MM.1S (cell line): ENCODE measurements around the gene ZFAND6.
A peak's percentile ranks its signal among the peaks of the same experiment; 100 is the strongest.

Experiments
- DNase-seq: peaks from one replicate; pipeline ENCODE4 v3.0.0-alpha.2; 2015
- H2AFZ ChIP-seq: fragments of 300-600 bp; sonication (generic); 2 replicates; pipeline ENCODE4 v1.6.0; 2016; ENCODE audit warnings: antibody characterized with exemption, low read length
- H3F3A ChIP-seq: fragments of 300-600 bp; sonication (generic); 2 replicates; pipeline ENCODE4 v1.6.1; 2016; ENCODE audit warnings: mild to moderate bottlenecking, antibody characterized with exemption, low read length, moderate library complexity, mixed read lengths; ENCODE audit not compliant: insufficient read depth
- H3K27ac ChIP-seq: fragments of 300-600 bp; sonication (generic); 2 replicates; pipeline ENCODE4 v1.5.1; 2016; ENCODE audit warnings: mild to moderate bottlenecking, low read length
- H3K27me3 ChIP-seq: fragments of 300-600 bp; sonication (generic); replicated peaks from 2 replicates; pipeline ENCODE4 v1.6.0; 2016; ENCODE audit warnings: low read length; ENCODE audit not compliant: insufficient read depth
- H3K36me3 ChIP-seq: fragments of 300-600 bp; sonication (generic); replicated peaks from 2 replicates; pipeline ENCODE4 v1.6.1; 2016; ENCODE audit warnings: mild to moderate bottlenecking, low read length, mixed read lengths; ENCODE audit not compliant: insufficient read depth
- H3K4me1 ChIP-seq: fragments of 300-600 bp; sonication (generic); 2 replicates; pipeline ENCODE4 v1.6.1; 2016; ENCODE audit warnings: low read length, mixed read lengths
- H3K4me2 ChIP-seq: fragments of 300-600 bp; sonication (generic); 2 replicates; pipeline ENCODE4 v1.6.0; 2016; ENCODE audit warnings: low read depth, low read length
- H3K4me3 ChIP-seq: fragments of 300-600 bp; sonication (generic); 2 replicates; pipeline ENCODE4 v1.5.1; 2016; ENCODE audit warnings: low read length, mixed read lengths
- H3K79me2 ChIP-seq: fragments of 300-600 bp; sonication (generic); 2 replicates; pipeline ENCODE4 v1.6.1; 2016; ENCODE audit warnings: mixed run types, low read length, mixed read lengths
- H3K9ac ChIP-seq: fragments of 300-600 bp; sonication (generic); 2 replicates; pipeline ENCODE4 v1.6.1; 2016; ENCODE audit warnings: low read length, mixed read lengths
- H3K9me2 ChIP-seq: fragments of 300-600 bp; sonication (generic); replicated peaks from 2 replicates; pipeline ENCODE4 v1.6.1; 2016; ENCODE audit warnings: mild to moderate bottlenecking, low read length, mixed read lengths; ENCODE audit not compliant: insufficient read depth
- H3K9me3 ChIP-seq: fragments of 300-600 bp; sonication (generic); replicated peaks from 2 replicates; pipeline ENCODE4 v1.6.1; 2016; ENCODE audit warnings: mild to moderate bottlenecking, low read length, mixed read lengths; ENCODE audit not compliant: insufficient read depth
- H4K20me1 ChIP-seq: fragments of 300-600 bp; sonication (generic); 2 replicates; pipeline ENCODE4 v1.6.1; 2016; ENCODE audit warnings: mild to moderate bottlenecking, low read length, moderate library complexity, mixed read lengths; ENCODE audit not compliant: insufficient read depth
- EZH2 ChIP-seq: fragments of 300-600 bp; sonication (generic); optimal IDR thresholded peaks from 2 replicates; pipeline ENCODE3; 2017; ENCODE audit warnings: low read depth, mild to moderate bottlenecking, antibody characterized with exemption, low read length, mixed read lengths
- EZH2phosphoT487 ChIP-seq: fragments of 300-600 bp; sonication (generic); IDR thresholded peaks from 2 replicates; pipeline ENCODE4 v1.6.1; 2018; ENCODE audit warnings: antibody characterized with exemption, low read length
- TF ChIP-seq, protein P1 (sequence below): fragments of 300-600 bp; sonication (generic); IDR thresholded peaks from 2 replicates; pipeline ENCODE4 v1.5.1; 2016; ENCODE audit warnings: antibody characterized with exemption, low read length, mixed read lengths

ZFAND6 gene

DNA sequence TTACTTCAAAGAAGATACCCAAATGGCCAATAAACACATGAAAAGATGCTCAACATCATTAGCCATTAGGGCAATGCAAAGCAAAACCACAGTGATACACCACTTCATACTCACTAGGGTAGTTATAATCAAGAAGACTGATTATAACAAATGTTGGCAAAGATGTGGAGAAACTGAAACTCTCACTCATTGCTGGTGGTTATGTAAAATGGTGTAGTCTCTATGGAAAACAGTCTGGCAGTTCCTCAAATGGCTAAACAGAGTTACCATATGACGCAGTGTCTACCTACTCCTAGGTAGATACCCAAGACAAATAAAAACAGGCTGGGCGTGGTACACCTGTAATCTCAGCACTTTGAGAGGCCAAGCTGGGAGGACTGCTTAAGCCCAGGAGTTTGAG is 3.5 kb upstream of the ZFAND6 start:
- no peak for DNase-seq
- H3K4me3 ChIP-seq: no peak overlapping the region
- no peaks in the 10 kb centered on the region for H3K27me3 ChIP-seq
- no peaks in the 10 kb centered on the region for H3K9me2 ChIP-seq
- H3K4me1 ChIP-seq: peaks cover 34% of the 10 kb centered on the region
- no peaks in the 10 kb centered on the region for H3K36me3 ChIP-seq
- H3K27ac ChIP-seq: no peak overlapping the region
- no peak overlapping the region for H2AFZ ChIP-seq
- H3K9me3 ChIP-seq: no peaks in the 10 kb centered on the region
- no peaks in the 10 kb centered on the region for H4K20me1 ChIP-seq
- H3K9ac ChIP-seq: no peak overlapping the region
- H3K79me2 ChIP-seq: peaks cover 10% of the 10 kb centered on the region
- H3F3A ChIP-seq: peaks cover 35% of the 10 kb centered on the region
- no peak overlapping the region for H3K4me2 ChIP-seq
- TF ChIP-seq EZH2phosphoT487: no peak
- TF ChIP-seq, protein P1, sequence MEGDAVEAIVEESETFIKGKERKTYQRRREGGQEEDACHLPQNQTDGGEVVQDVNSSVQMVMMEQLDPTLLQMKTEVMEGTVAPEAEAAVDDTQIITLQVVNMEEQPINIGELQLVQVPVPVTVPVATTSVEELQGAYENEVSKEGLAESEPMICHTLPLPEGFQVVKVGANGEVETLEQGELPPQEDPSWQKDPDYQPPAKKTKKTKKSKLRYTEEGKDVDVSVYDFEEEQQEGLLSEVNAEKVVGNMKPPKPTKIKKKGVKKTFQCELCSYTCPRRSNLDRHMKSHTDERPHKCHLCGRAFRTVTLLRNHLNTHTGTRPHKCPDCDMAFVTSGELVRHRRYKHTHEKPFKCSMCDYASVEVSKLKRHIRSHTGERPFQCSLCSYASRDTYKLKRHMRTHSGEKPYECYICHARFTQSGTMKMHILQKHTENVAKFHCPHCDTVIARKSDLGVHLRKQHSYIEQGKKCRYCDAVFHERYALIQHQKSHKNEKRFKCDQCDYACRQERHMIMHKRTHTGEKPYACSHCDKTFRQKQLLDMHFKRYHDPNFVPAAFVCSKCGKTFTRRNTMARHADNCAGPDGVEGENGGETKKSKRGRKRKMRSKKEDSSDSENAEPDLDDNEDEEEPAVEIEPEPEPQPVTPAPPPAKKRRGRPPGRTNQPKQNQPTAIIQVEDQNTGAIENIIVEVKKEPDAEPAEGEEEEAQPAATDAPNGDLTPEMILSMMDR: no peak
- no peak for TF ChIP-seq EZH2

DNA sequence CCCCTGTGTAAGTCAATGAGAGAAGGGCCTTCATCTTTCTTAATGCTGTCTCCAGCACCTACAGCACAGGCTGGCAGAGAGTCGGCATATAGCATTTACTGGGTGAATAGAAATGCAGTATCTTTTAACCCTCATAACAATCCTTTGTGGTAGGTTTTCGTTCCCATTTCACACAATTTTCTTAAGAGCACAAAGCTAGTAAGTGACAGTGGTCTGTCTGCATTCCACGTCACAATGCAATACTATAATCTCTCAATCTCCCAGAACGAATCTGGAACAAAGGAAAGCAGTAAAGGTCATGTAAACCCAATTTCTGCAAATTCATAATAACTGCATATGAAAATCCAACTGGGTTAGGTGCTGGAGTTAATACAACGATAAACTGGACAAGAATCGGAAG is 1.4 kb upstream of the ZFAND6 start:
- Histone ChIP-seq H3K9ac (no peak overlapping the region), H3K27ac (no peak overlapping the region), H3F3A (peaks cover 35% of the 10 kb centered on the region), H3K4me1 (peaks cover 41% of the 10 kb centered on the region), H3K4me2 (no peak overlapping the region), H2AFZ (no peak overlapping the region), H3K9me2 (no peaks in the 10 kb centered on the region), H3K36me3 (no peaks in the 10 kb centered on the region), H4K20me1 (0 out of 2 replicates have a peak, but pooled peaks cover 8% of the 10 kb centered on the region), H3K79me2 (peaks cover 31% of the 10 kb centered on the region), H3K4me3 (no peak overlapping the region), H3K9me3 (no peaks in the 10 kb centered on the region), H3K27me3 (no peaks in the 10 kb centered on the region)
- no peak for TF ChIP-seq EZH2phosphoT487
- no peak for TF ChIP-seq EZH2
- TF ChIP-seq, protein P1: no peak
- DNase-seq: no peak

DNA sequence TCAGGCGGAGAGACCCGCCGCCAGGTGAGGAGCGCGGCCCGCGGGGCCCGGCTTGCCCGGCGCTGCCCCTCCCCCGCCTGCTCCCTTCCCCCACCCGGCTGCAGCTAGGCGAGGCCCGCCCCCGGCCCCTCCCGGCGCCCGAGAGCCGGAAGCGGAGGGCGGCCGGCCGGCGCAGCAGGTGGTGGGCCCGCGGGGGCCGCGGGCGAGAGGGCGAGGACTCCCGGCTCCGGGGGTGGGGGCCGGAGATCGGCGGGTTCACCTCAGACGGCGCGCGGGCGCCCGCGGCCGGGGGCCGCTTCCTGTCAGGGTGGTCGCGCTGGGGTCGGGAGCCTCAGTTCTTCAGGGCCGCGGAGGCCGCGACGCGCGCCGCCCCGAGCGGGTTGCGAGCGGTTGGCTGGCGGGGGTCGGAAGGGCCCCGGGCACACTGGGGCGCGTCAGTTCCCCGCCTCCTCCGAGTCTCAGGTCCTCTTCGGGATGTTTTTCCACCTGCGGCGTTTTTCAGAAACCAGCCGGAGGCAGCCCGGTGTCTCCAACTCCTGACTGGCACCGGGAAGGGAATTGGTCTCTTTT is 395 bp downstream of the ZFAND6 start:
- H3K4me3 ChIP-seq: peak overlapping the region; percentile 85
- no peaks in the 10 kb centered on the region for H3K36me3 ChIP-seq
- H3K4me2 ChIP-seq: peak overlapping the region; percentile 74; the same call in 1 of the 2 replicates
- 0 out of 2 replicates have a peak, but pooled peaks cover 8% of the 10 kb centered on the region for H4K20me1 ChIP-seq
- H3K27me3 ChIP-seq: no peaks in the 10 kb centered on the region
- H3F3A ChIP-seq: peaks cover 38% of the 10 kb centered on the region
- H2AFZ ChIP-seq: peak overlapping the region; percentile 53
- peak overlapping the region; percentile 85 for H3K27ac ChIP-seq
- no peaks in the 10 kb centered on the region for H3K9me3 ChIP-seq
- TF ChIP-seq EZH2phosphoT487 (no peak), EZH2 (no peak)
- TF ChIP-seq, protein P1: no peak
- peak overlapping the region; percentile 87 for H3K9ac ChIP-seq
- H3K4me1 ChIP-seq: peaks cover 46% of the 10 kb centered on the region
- peaks cover 49% of the 10 kb centered on the region for H3K79me2 ChIP-seq
- DNase-seq: peak; percentile 71
- no peaks in the 10 kb centered on the region for H3K9me2 ChIP-seq
